ENCODE data around the gene UBL3. TPM values are rescaled to one million over a fixed set of nuclear protein-coding genes. Genes with fewer than 3 reads are reported as not detected.

UBL3 gene
- total and polyA plus RNA-seq, 10 of the 15 experiments (the other 5 are each of a cell fraction or from before 2014, with no cell fraction given), result 5.5 to 13.7 (median 10.6) TPM

- CTCF ChIA-PET, result no interaction called here
Measured at GRCh38 chr13:29855009-29855408, 4.6 kb upstream of the UBL3 start.

More at GRCh38 chr13:29855009-29855408, 4.6 kb upstream of the UBL3 start:
- Histone ChIP-seq H3K9me3 (replicated peaks; ENCODE audit: control insufficient read depth, insufficient read depth, low read length) (no peaks in the 10 kb centered on the region), H2AFZ (ENCODE audit: control insufficient read depth, low read depth, low read length) (no peak overlapping the region), H3K27ac (ENCODE audit: control insufficient read depth, insufficient read depth) (no peak overlapping the region), H3K4me1 (ENCODE audit: control insufficient read depth, insufficient read depth, low read length) (no peaks in the 10 kb centered on the region), H3K79me2 (ENCODE audit: control insufficient read depth, insufficient read depth, low read length) (0 out of 2 replicates have a peak, but pooled peaks cover under 1% of the 10 kb centered on the region), H4K20me1 (ENCODE audit: control insufficient read depth, insufficient read depth) (no peaks in the 10 kb centered on the region), H3K27me3 (replicated peaks in 1 of 2; ENCODE audit: control insufficient read depth in 2 of 2, insufficient read depth in 2 of 2, low read length in 1 of 2) (no peaks in the 10 kb centered on the region; a peak in 1 of 4 replicates), H3K9ac (ENCODE audit: control insufficient read depth, insufficient read depth, low read length) (no peak overlapping the region), H3K4me2 (ENCODE audit: control insufficient read depth, insufficient read depth) (no peak overlapping the region), H3K4me3 (no peak overlapping the region), H3K36me3 (ENCODE audit: control insufficient read depth in 2 of 2, insufficient read depth in 2 of 2, low read length in 1 of 2) (no peaks in the 10 kb centered on the region)
- no peak for FAIRE-seq
- no peak for TF ChIP-seq NR2C1 (IDR thresholded peaks at IDR 0.05)
- no peak for TF ChIP-seq SKIL (IDR thresholded peaks at IDR 0.05; ENCODE audit: low read depth, poor library complexity, severe bottlenecking)
- no peak for TF ChIP-seq EED (IDR thresholded peaks at IDR 0.05; ENCODE audit: low read depth)
- no peak for TF ChIP-seq NR2F1 (conservative IDR thresholded peaks at IDR 0.05)
- TF ChIP-seq ZNF687 (IDR thresholded peaks at IDR 0.05), result no peak
- TF ChIP-seq, protein P1, sequence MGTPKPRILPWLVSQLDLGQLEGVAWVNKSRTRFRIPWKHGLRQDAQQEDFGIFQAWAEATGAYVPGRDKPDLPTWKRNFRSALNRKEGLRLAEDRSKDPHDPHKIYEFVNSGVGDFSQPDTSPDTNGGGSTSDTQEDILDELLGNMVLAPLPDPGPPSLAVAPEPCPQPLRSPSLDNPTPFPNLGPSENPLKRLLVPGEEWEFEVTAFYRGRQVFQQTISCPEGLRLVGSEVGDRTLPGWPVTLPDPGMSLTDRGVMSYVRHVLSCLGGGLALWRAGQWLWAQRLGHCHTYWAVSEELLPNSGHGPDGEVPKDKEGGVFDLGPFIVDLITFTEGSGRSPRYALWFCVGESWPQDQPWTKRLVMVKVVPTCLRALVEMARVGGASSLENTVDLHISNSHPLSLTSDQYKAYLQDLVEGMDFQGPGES (IDR thresholded peaks at IDR 0.05), result no peak
- no peak for TF ChIP-seq RAD21 (IDR thresholded peaks at IDR 0.05; ENCODE audit: insufficient read depth, low read depth, low read length)
- intact Hi-C loops (cut with micrococcal nuclease; ENCODE audit: unreplicated experiment), result no loop called here
- BruUV-seq (replicated peaks), result no TSS peak
- SMC1A ChIA-PET (ENCODE audit: uncharacterized antibody, unreplicated experiment), result interaction anchor here (1.5 kb wide), 1 partner anchor 84 kb away, joined by 4 read pairs; no protein-coding TSS in a partner anchor
- POLR2A ChIA-PET, result no interaction called here
- 53% methylated on average over 4 of the region's 4 CpGs for WGBS (ENCODE audit: insufficient coverage, insufficient replicate concordance, low lambda C conversion rate, missing lambda C conversion rate)
- RAD21 ChIA-PET (ENCODE audit: unreplicated experiment), result no interaction called here
- DNase-seq (ENCODE audit: low read depth, low spot score), result no peak
- in situ Hi-C loops (cut with MboI), result no loop called here
- no peak for ATAC-seq
